Cardiac muscle cell (in vitro differentiated cells and primary cell): Measurements from ENCODE around the gene ABHD17B. TPM values are rescaled to one million over a fixed set of nuclear protein-coding genes. Genes with fewer than 3 reads are reported as not detected.

Experiments used
- DNase-seq, 2 donors: peaks; one replicate each; pipeline versions ENCODE4 v3.0.0 to v3.0.0-alpha.2; 2010 to 2017; ENCODE audit warnings: low read depth in 1 of 2, low spot score in 1 of 2
- H3K27ac ChIP-seq: fragments of 200-600 bp; sonication (generic); 2 replicates; pipeline ENCODE4 v1.5.1; 2016
- H3K27me3 ChIP-seq: fragments of 200-600 bp; sonication (generic); 2 replicates; pipeline ENCODE4 v1.6.0; 2016; ENCODE audit warnings: control low read depth
- H3K36me3 ChIP-seq: fragments of 200-600 bp; sonication (generic); 2 replicates; pipeline ENCODE4 v1.5.1; 2016; ENCODE audit warnings: control low read depth
- H3K4me1 ChIP-seq: fragments of 200-600 bp; sonication (generic); 2 replicates; pipeline ENCODE4 v1.8.1; 2017; ENCODE audit warnings: low read depth, mild to moderate bottlenecking, mixed run types
- H3K4me3 ChIP-seq: fragments of 200-600 bp; sonication (generic); 2 replicates; pipeline ENCODE4 v1.5.1; 2016; ENCODE audit warnings: mild to moderate bottlenecking
- H3K9me3 ChIP-seq: fragments of 200-600 bp; sonication (generic); 2 replicates; pipeline ENCODE4 v1.5.1; 2017; ENCODE audit warnings: low read depth, mild to moderate bottlenecking, control low read depth
- CTCF ChIP-seq: IDR thresholded peaks from 2 replicates; pipeline ENCODE4 v1.5.1; 2012; ENCODE audit warnings: low read depth, mild to moderate bottlenecking, low read length
- polyA plus RNA-seq: library from polyadenylated mRNA; unstranded; fragments of >200 nt; fragmentation: Nextera tagmentation; extraction: Ambion mirVana; gene quantifications from 2 replicates; pipeline ENCODE4 v1.2.1, GENCODE V29; 2016
- total RNA-seq: library from RNA; depleted of rRNA; stranded (reverse); fragments of >200 nt; gene quantifications from 2 replicates; pipeline ENCODE4 v1.2.3, GENCODE V29; 2016

ABHD17B gene
- total and polyA plus RNA-seq, 2 experiments from 2014 or later: 19.6 to 28.2 TPM

GRCh38 chr9:71941060-71941568 lies 30.1 kb upstream of the ABHD17B start:
- no peaks in the 10 kb centered on the region for H3K4me1 ChIP-seq
- no peaks in the 10 kb centered on the region for H3K27me3 ChIP-seq
- no peak for TF ChIP-seq CTCF
- no peaks in the 10 kb centered on the region for H3K9me3 ChIP-seq
- H3K36me3 ChIP-seq: no peaks in the 10 kb centered on the region
- no peak for DNase-seq
- H3K27ac ChIP-seq: no peak overlapping the region
- H3K4me3 ChIP-seq: no peak overlapping the region

GRCh38 chr9:71937898-71938297 lies 26.9 kb upstream of the ABHD17B start:
- peaks cover 4% of the 10 kb centered on the region for H3K4me1 ChIP-seq
- DNase-seq: no peak
- no peaks in the 10 kb centered on the region for H3K27me3 ChIP-seq
- H3K36me3 ChIP-seq: no peaks in the 10 kb centered on the region
- no peak overlapping the region for H3K4me3 ChIP-seq
- no peak for TF ChIP-seq CTCF
- no peak overlapping the region for H3K27ac ChIP-seq
- no peaks in the 10 kb centered on the region for H3K9me3 ChIP-seq

GRCh38 chr9:71937070-71937625 lies 26.2 kb upstream of the ABHD17B start:
- H3K4me3 ChIP-seq: no peak overlapping the region
- H3K27me3 ChIP-seq: no peaks in the 10 kb centered on the region
- no peaks in the 10 kb centered on the region for H3K9me3 ChIP-seq
- no peaks in the 10 kb centered on the region for H3K36me3 ChIP-seq
- peaks cover 4% of the 10 kb centered on the region for H3K4me1 ChIP-seq
- no peak for DNase-seq
- no peak overlapping the region for H3K27ac ChIP-seq
- no peak for TF ChIP-seq CTCF

GRCh38 chr9:71936066-71936465 lies 25.1 kb upstream of the ABHD17B start:
- H3K27ac ChIP-seq: no peak overlapping the region
- peaks cover 4% of the 10 kb centered on the region for H3K4me1 ChIP-seq
- DNase-seq: no peak
- no peak overlapping the region for H3K4me3 ChIP-seq
- no peak for TF ChIP-seq CTCF
- H3K9me3 ChIP-seq: no peaks in the 10 kb centered on the region
- H3K27me3 ChIP-seq: no peaks in the 10 kb centered on the region
- H3K36me3 ChIP-seq: no peaks in the 10 kb centered on the region

- Histone ChIP-seq H3K4me1 (peaks cover 4% of the 10 kb centered on the region), H3K4me3 (no peak overlapping the region), H3K36me3 (no peaks in the 10 kb centered on the region), H3K27ac (no peak overlapping the region), H3K9me3 (no peaks in the 10 kb centered on the region), H3K27me3 (no peaks in the 10 kb centered on the region)
- no peak for DNase-seq
- TF ChIP-seq CTCF: no peak
Measured at GRCh38 chr9:71931166-71931565, 20.2 kb upstream of the ABHD17B start.
